Subcutaneous adipose tissue (tissue), 4 donors: ENCODE results near the gene ADAMTS12. TPM values are rescaled to one million over a fixed set of nuclear protein-coding genes. Genes with fewer than 3 reads are reported as not detected.

Experiments used
- total RNA-seq, 4 donors: library from RNA; depleted of rRNA; stranded (reverse); fragments of >200 nt; gene quantifications; one replicate each; pipeline ENCODE4 v1.1.0, GENCODE V29; 2016
- TF ChIP-seq, protein P1 (sequence below): fragments of 450-650 bp; IDR thresholded peaks from one replicate; pipeline ENCODE4 v1.5.1; 2016; ENCODE audit warnings: low read depth, mild to moderate bottlenecking, control low read depth, antibody characterized with exemption, moderate library complexity

The ADAMTS12 gene, protein sequence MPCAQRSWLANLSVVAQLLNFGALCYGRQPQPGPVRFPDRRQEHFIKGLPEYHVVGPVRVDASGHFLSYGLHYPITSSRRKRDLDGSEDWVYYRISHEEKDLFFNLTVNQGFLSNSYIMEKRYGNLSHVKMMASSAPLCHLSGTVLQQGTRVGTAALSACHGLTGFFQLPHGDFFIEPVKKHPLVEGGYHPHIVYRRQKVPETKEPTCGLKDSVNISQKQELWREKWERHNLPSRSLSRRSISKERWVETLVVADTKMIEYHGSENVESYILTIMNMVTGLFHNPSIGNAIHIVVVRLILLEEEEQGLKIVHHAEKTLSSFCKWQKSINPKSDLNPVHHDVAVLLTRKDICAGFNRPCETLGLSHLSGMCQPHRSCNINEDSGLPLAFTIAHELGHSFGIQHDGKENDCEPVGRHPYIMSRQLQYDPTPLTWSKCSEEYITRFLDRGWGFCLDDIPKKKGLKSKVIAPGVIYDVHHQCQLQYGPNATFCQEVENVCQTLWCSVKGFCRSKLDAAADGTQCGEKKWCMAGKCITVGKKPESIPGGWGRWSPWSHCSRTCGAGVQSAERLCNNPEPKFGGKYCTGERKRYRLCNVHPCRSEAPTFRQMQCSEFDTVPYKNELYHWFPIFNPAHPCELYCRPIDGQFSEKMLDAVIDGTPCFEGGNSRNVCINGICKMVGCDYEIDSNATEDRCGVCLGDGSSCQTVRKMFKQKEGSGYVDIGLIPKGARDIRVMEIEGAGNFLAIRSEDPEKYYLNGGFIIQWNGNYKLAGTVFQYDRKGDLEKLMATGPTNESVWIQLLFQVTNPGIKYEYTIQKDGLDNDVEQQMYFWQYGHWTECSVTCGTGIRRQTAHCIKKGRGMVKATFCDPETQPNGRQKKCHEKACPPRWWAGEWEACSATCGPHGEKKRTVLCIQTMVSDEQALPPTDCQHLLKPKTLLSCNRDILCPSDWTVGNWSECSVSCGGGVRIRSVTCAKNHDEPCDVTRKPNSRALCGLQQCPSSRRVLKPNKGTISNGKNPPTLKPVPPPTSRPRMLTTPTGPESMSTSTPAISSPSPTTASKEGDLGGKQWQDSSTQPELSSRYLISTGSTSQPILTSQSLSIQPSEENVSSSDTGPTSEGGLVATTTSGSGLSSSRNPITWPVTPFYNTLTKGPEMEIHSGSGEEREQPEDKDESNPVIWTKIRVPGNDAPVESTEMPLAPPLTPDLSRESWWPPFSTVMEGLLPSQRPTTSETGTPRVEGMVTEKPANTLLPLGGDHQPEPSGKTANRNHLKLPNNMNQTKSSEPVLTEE (N-terminal part only)
- 10 to 100 TPM; 13.8 to 49.4 (median 20.2) TPM for total RNA-seq

GRCh38 chr5:33891788-33892619 lies at the start of gene ADAMTS12:
Gene ADAMTS12, minus strand, starts transcription at chr5:33891990. Its CDS starts 134 bp downstream, at chr5:33891856.
- TF ChIP-seq, protein P1, sequence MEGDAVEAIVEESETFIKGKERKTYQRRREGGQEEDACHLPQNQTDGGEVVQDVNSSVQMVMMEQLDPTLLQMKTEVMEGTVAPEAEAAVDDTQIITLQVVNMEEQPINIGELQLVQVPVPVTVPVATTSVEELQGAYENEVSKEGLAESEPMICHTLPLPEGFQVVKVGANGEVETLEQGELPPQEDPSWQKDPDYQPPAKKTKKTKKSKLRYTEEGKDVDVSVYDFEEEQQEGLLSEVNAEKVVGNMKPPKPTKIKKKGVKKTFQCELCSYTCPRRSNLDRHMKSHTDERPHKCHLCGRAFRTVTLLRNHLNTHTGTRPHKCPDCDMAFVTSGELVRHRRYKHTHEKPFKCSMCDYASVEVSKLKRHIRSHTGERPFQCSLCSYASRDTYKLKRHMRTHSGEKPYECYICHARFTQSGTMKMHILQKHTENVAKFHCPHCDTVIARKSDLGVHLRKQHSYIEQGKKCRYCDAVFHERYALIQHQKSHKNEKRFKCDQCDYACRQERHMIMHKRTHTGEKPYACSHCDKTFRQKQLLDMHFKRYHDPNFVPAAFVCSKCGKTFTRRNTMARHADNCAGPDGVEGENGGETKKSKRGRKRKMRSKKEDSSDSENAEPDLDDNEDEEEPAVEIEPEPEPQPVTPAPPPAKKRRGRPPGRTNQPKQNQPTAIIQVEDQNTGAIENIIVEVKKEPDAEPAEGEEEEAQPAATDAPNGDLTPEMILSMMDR = no peak

DNA sequence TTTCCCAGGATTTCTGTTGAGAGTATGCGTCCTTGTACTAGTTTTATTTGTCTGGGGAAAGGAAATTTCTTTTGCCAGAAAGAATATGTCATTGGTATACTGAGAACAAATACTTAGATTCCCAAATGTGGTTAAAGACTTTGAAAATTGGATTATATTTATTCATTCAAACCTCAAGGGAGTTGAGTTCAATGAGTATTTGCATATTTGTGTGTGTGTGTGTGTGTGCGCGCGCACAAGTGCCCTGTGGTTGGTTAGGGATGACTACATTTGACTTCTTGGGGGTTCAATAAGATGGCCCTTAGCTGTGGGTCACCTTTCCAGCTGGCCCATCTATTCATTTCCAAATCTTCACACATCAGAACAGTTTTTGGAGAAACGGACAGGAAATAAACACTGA lies 49.3 kb upstream of the ADAMTS12 start:
- TF ChIP-seq, protein P1 = no peak

GRCh38 chr5:33939556-33940262 lies 47.9 kb upstream of the ADAMTS12 start:
- TF ChIP-seq, protein P1 = no peak

DNA sequence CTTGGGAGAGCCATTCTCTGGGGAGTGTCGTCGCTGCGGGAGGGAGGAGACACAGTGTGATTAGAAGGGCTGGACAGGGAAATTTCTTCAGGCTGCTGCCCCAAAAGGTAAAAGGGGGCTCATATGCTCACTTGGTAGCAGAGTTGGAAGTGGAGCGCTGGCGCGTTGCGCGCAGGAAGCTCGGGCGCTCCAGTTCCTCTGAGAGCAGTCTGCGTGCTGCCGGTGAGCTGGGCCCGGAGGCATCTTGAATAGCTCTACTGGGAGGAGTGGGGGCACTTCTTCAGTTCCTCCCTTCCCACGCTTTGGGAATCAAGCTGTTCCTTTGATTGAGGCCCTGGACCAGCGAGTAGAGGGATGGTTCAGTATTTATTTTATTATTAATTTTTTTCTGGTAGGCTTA lies 47.1 kb upstream of the ADAMTS12 start:
- TF ChIP-seq, protein P1 = no peak

- TF ChIP-seq, protein P1 = no peak
Observed at GRCh38 chr5:33938507-33938796, 46.7 kb upstream of the ADAMTS12 start.
